Ovary (tissue), 3 donors: ENCODE data around the gene DOP1B.

ENCODE experiments used
- POLR2A ChIP-seq: fragments of 450-650 bp; IDR thresholded peaks from one replicate; pipeline ENCODE4 v1.6.1; 2017; ENCODE audit warnings: antibody characterized with exemption, mild to moderate bottlenecking, moderate library complexity
- TF ChIP-seq, protein P1 (sequence below), 3 donors: fragments of 450-650 bp in 2 of 3; fragments of 200-600 bp in 1 of 3; IDR thresholded peaks; one replicate each; pipeline versions ENCODE4 v1.5.1 to v1.8.0; 2016 to 2022; ENCODE audit warnings: antibody characterized with exemption in 3 of 3, mild to moderate bottlenecking in 1 of 3
- donor health status: DM: no; HTN: no; CAD: no.

- TF ChIP-seq, protein P1, sequence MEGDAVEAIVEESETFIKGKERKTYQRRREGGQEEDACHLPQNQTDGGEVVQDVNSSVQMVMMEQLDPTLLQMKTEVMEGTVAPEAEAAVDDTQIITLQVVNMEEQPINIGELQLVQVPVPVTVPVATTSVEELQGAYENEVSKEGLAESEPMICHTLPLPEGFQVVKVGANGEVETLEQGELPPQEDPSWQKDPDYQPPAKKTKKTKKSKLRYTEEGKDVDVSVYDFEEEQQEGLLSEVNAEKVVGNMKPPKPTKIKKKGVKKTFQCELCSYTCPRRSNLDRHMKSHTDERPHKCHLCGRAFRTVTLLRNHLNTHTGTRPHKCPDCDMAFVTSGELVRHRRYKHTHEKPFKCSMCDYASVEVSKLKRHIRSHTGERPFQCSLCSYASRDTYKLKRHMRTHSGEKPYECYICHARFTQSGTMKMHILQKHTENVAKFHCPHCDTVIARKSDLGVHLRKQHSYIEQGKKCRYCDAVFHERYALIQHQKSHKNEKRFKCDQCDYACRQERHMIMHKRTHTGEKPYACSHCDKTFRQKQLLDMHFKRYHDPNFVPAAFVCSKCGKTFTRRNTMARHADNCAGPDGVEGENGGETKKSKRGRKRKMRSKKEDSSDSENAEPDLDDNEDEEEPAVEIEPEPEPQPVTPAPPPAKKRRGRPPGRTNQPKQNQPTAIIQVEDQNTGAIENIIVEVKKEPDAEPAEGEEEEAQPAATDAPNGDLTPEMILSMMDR (IDR thresholded peaks at IDR 0.05), result no peak
- no peak for TF ChIP-seq POLR2A
These were observed 21.7 kb downstream of the DOP1B start for GRCh38 chr21:36178349-36178748.
